ENCODE measurements around the gene ONECUT3. TPM values are rescaled to one million over a fixed set of nuclear protein-coding genes. Genes with fewer than 3 reads are reported as not detected.

ONECUT3 gene
- total RNA-seq, 5 donors from 2014 or later (not counting 1 experiment from before 2014, with no cell fraction given): 0.03 TPM; not detected in 3

GRCh38 chr19:1822210-1822609 is 68.9 kb downstream of the ONECUT3 start:
- CTCF ChIA-PET: no interaction called here
- H3K4me3 ChIP-seq (ENCODE audit: control insufficient read depth in 1 of 2, extremely low read depth in 1 of 2, low read length in 1 of 2): no peak overlapping the region
- POLR2A ChIA-PET: no interaction called here
- H3K4me3 Mint-ChIP-seq: no peak overlapping the region
- H3K27ac Mint-ChIP-seq: peak overlapping the region in 1 of 2 donors; percentile 55
- 98% methylated on average over 15 of the region's 19 CpGs for WGBS (ENCODE audit: insufficient coverage)
- H3K36me3 Mint-ChIP-seq: peaks cover 26% of the 10 kb centered on the region
- peaks cover 34 to 70% of the 10 kb centered on the region in 2 donors for H3K36me3 ChIP-seq (ENCODE audit: control insufficient read depth in 2 of 2, extremely low read depth in 1 of 2, insufficient read depth in 1 of 2, low read length in 1 of 2)
- peaks cover 0 to 13% of the 10 kb centered on the region in 2 experiments for H3K4me1 ChIP-seq (ENCODE audit: control insufficient read depth in 1 of 2, extremely low read depth in 1 of 2, insufficient read depth in 2 of 2, low read length in 2 of 2)
- ATAC-seq (replicated peaks in 1 of 4) (no peak), DNase-seq (no peak)
- no peaks in the 10 kb centered on the region for H3K27me3 ChIP-seq (replicated peaks in 1 of 2; ENCODE audit: control insufficient read depth in 2 of 2, extremely low read depth in 1 of 2, insufficient read depth in 2 of 2, low read length in 1 of 2)
- H3K9me3 ChIP-seq: no peaks in the 10 kb centered on the region
- peaks cover 4 to 7% (median 5%) of the 10 kb centered on the region in 3 donors for H3K4me1 Mint-ChIP-seq
- no peaks in the 10 kb centered on the region for H3K27me3 Mint-ChIP-seq
- no peaks in the 10 kb centered on the region for H3K9me3 Mint-ChIP-seq
- H3K27ac ChIP-seq (ENCODE audit: low read length): no peak overlapping the region

DNA sequence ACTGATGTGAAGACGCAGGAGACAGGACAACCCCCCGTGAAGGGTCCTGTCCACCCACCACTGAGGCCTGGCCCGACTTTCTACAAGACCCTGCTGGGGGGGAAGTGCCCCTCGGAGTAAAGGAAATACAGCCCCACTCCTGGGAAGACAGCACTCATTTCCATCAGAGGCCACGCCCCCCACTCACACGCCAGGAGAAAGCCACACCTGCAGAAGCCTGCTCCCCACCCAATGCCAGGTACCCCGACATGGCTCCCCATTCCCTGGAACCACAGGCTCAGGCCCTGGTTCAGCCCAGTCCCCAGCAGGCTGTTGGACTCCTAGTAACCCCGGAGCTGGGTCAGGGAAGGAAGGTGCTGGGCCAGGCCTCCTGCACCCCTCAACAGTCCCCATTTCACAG is 69.7 kb downstream of the ONECUT3 start:
- Mint-ChIP-seq H3K4me1 (peaks cover 4 to 7% (median 5%) of the 10 kb centered on the region in 3 donors), H3K27ac (no peak overlapping the region), H3K9me3 (no peaks in the 10 kb centered on the region), H3K36me3 (peaks cover 25% of the 10 kb centered on the region), H3K27me3 (no peaks in the 10 kb centered on the region), H3K4me3 (no peak overlapping the region)
- no peaks in the 10 kb centered on the region for H3K9me3 ChIP-seq
- CTCF ChIA-PET: interaction anchor here in 1 of 2 donors (1.1 kb wide), 1 partner anchor 10 kb away, joined by 4 read pairs; no protein-coding TSS in a partner anchor
- H3K4me1 ChIP-seq (ENCODE audit: control insufficient read depth in 1 of 2, extremely low read depth in 1 of 2, insufficient read depth in 2 of 2, low read length in 2 of 2): peaks cover 0 to 13% of the 10 kb centered on the region in 2 experiments
- ATAC-seq (replicated peaks in 1 of 4) (no peak), DNase-seq (no peak)
- no peak overlapping the region for H3K4me3 ChIP-seq (ENCODE audit: control insufficient read depth in 1 of 2, extremely low read depth in 1 of 2, low read length in 1 of 2)
- H3K36me3 ChIP-seq (ENCODE audit: control insufficient read depth in 2 of 2, extremely low read depth in 1 of 2, insufficient read depth in 1 of 2, low read length in 1 of 2): peaks cover 39 to 69% of the 10 kb centered on the region in 2 donors
- WGBS (ENCODE audit: insufficient coverage): 91% methylated on average over 7 of the region's 8 CpGs
- H3K27ac ChIP-seq (ENCODE audit: low read length): no peak overlapping the region
- no peaks in the 10 kb centered on the region for H3K27me3 ChIP-seq (replicated peaks in 1 of 2; ENCODE audit: control insufficient read depth in 2 of 2, extremely low read depth in 1 of 2, insufficient read depth in 2 of 2, low read length in 1 of 2)
- POLR2A ChIA-PET: no interaction called here

DNA sequence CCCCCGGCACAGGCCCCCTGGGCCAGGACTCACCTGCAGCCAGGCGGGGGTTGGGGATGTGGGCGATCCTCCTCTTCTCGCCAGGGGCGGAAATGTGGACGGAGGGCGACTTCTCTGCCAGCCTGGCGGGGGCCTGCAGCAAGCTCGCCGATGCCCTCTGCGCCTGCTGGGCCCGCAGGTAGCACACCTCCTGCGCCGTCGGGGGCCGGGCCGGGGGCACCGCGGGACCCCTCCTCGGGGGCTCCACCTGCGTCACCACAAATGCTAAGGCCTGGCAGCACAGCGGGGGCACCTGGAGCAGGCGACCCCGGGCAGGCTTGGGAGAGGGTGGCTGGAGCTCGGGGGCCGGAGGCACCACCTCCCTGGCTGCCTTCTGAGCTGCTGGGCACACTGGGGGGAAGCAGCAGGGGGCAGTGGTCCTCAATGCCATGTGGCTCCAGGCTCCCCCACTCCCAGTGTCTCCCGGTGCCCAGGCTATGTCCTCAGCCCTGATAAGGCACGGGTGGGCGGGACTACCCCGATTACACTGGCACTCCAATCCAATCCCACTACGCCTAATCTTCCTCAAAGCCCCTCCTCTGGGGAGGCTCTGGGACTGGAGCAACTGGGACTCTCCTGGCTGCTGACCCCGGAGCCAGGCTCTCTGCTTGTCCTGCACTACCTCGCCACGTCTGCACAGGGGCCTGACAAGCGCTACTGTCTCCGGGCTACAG is 70.4 kb downstream of the ONECUT3 start:
- 98% methylated on average over 23 of the region's 36 CpGs for WGBS (ENCODE audit: insufficient coverage)
- H3K9me3 Mint-ChIP-seq: no peaks in the 10 kb centered on the region
- Histone ChIP-seq H3K27me3 (replicated peaks in 1 of 2; ENCODE audit: control insufficient read depth in 2 of 2, extremely low read depth in 1 of 2, insufficient read depth in 2 of 2, low read length in 1 of 2) (no peaks in the 10 kb centered on the region), H3K9me3 (no peaks in the 10 kb centered on the region), H3K36me3 (ENCODE audit: control insufficient read depth in 2 of 2, extremely low read depth in 1 of 2, insufficient read depth in 1 of 2, low read length in 1 of 2) (peaks cover 35 to 66% of the 10 kb centered on the region in 2 donors), H3K4me3 (ENCODE audit: control insufficient read depth in 1 of 2, extremely low read depth in 1 of 2, low read length in 1 of 2) (no peak overlapping the region), H3K27ac (ENCODE audit: low read length) (no peak overlapping the region), H3K4me1 (ENCODE audit: control insufficient read depth in 1 of 2, extremely low read depth in 1 of 2, insufficient read depth in 2 of 2, low read length in 2 of 2) (peaks cover 0 to 13% of the 10 kb centered on the region in 2 experiments)
- H3K4me3 Mint-ChIP-seq: no peak overlapping the region
- no peak for ATAC-seq (replicated peaks in 1 of 4)
- H3K27ac Mint-ChIP-seq: no peak overlapping the region
- peaks cover 22% of the 10 kb centered on the region for H3K36me3 Mint-ChIP-seq
- no peaks in the 10 kb centered on the region for H3K27me3 Mint-ChIP-seq
- ChIA-PET CTCF (interaction anchor here in 1 of 2 donors (0.6 to 1.1 kb wide), 2 partner anchors 9 to 27 kb away, joined by 3 to 4 read pairs; no protein-coding TSS in a partner anchor), POLR2A (no interaction called here)
- DNase-seq: no peak
- peaks cover 4 to 7% (median 5%) of the 10 kb centered on the region in 3 donors for H3K4me1 Mint-ChIP-seq

DNA sequence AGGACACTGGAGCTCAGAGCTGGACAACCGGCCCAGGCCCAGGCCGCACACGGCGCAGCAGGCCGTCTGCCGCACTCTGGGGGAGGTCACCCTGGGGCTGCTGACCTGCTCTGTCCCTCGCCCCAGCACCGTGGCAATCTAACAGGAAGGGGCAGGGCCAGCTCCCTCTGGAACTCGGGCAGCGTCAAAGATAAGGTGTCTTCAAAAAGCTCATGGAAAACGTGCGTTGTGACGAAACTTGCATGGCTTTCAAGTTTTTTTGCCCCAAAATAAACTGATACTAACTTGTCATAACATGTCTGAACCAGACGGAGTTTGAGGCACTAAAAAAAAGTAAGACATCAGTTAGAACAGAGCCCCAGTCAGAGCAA is 70.9 kb downstream of the ONECUT3 start:
- Histone ChIP-seq H3K9me3 (no peaks in the 10 kb centered on the region), H3K27me3 (replicated peaks in 1 of 2; ENCODE audit: control insufficient read depth in 2 of 2, extremely low read depth in 1 of 2, insufficient read depth in 2 of 2, low read length in 1 of 2) (no peaks in the 10 kb centered on the region), H3K4me3 (ENCODE audit: control insufficient read depth in 1 of 2, extremely low read depth in 1 of 2, low read length in 1 of 2) (no peak overlapping the region), H3K4me1 (ENCODE audit: control insufficient read depth in 1 of 2, extremely low read depth in 1 of 2, insufficient read depth in 2 of 2, low read length in 2 of 2) (peaks cover 0 to 13% of the 10 kb centered on the region in 2 experiments), H3K36me3 (ENCODE audit: control insufficient read depth in 2 of 2, extremely low read depth in 1 of 2, insufficient read depth in 1 of 2, low read length in 1 of 2) (peaks cover 37 to 60% of the 10 kb centered on the region in 2 donors), H3K27ac (ENCODE audit: low read length) (no peak overlapping the region)
- H3K4me3 Mint-ChIP-seq: no peak overlapping the region
- no peaks in the 10 kb centered on the region for H3K9me3 Mint-ChIP-seq
- H3K27ac Mint-ChIP-seq: no peak overlapping the region
- H3K36me3 Mint-ChIP-seq: peaks cover 22% of the 10 kb centered on the region
- 92% methylated on average over 14 of the region's 14 CpGs for WGBS (ENCODE audit: insufficient coverage)
- ATAC-seq (replicated peaks in 1 of 4): no peak
- peaks cover 4 to 7% (median 5%) of the 10 kb centered on the region in 3 donors for H3K4me1 Mint-ChIP-seq
- ChIA-PET POLR2A (no interaction called here), CTCF (no interaction called here)
- no peaks in the 10 kb centered on the region for H3K27me3 Mint-ChIP-seq
- DNase-seq: no peak

DNA sequence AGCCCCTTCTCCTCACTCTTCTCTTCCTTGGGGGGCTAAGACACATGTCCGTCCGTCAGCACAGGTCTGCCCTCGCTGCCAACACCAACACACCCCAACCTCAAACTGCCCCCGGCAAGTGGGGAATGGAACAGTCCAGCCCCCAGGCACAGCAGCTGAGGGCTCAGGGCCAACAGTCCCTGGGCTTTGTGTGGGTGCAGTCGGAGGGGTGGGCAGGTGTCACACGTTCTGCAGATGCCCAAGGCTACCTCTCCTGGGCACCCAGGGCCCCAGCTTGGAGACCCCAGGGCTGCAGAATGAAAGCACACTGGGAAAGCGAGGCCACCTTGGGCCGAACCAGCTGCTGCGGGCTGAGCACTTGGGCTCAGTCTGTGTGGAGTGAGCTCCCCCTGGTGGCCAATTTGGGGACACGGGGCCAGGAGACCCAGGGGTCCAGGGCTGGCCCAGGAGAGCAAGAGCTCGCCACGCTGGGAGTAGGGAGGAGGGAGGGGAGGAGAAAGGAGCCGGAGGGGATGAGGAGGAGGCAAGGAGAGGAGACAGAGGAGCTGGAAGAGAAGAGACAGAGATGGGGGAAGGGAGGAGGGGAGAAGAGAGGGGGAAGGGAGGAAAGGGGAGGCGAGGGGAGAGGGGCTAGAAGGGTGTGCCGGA is 72.7 kb downstream of the ONECUT3 start:
- ChIA-PET CTCF (interaction anchor here (0.6 to 1.5 kb wide), 8 partner anchors 29 to 559 kb away, joined by 3 to 11 read pairs (median 3); no protein-coding TSS in a partner anchor), POLR2A (no interaction called here)
- no peaks in the 10 kb centered on the region for H3K27me3 ChIP-seq (replicated peaks in 1 of 2; ENCODE audit: control insufficient read depth in 2 of 2, extremely low read depth in 1 of 2, insufficient read depth in 2 of 2, low read length in 1 of 2)
- WGBS (ENCODE audit: insufficient coverage): 47% methylated on average over 11 of the region's 15 CpGs
- Mint-ChIP-seq H3K9me3 (no peaks in the 10 kb centered on the region), H3K27me3 (no peaks in the 10 kb centered on the region), H3K27ac (no peak overlapping the region), H3K4me3 (no peak overlapping the region), H3K4me1 (peaks cover 5 to 9% (median 7%) of the 10 kb centered on the region in 3 donors), H3K36me3 (peaks cover 17% of the 10 kb centered on the region)
- H3K4me1 ChIP-seq (ENCODE audit: control insufficient read depth in 1 of 2, extremely low read depth in 1 of 2, insufficient read depth in 2 of 2, low read length in 2 of 2): peaks cover 0 to 13% of the 10 kb centered on the region in 2 experiments
- no peaks in the 10 kb centered on the region for H3K9me3 ChIP-seq
- peaks cover 28 to 51% of the 10 kb centered on the region in 2 donors for H3K36me3 ChIP-seq (ENCODE audit: control insufficient read depth in 2 of 2, extremely low read depth in 1 of 2, insufficient read depth in 1 of 2, low read length in 1 of 2)
- peak; percentile 73 to 81 (median 78) for ATAC-seq (replicated peaks in 1 of 4)
- H3K27ac ChIP-seq (ENCODE audit: low read length): no peak overlapping the region
- DNase-seq: peak; percentile 41 to 86 (median 73)
- no peak overlapping the region for H3K4me3 ChIP-seq (ENCODE audit: control insufficient read depth in 1 of 2, extremely low read depth in 1 of 2, low read length in 1 of 2)

GRCh38 chr19:1826557-1827521 is 73.5 kb downstream of the ONECUT3 start:
- POLR2A ChIA-PET: no interaction called here
- CTCF ChIA-PET: interaction anchor here (0.6 to 1.5 kb wide), 7 partner anchors 10 to 303 kb away, joined by 3 to 5 read pairs (median 3); no protein-coding TSS in a partner anchor
- ATAC-seq (replicated peaks in 1 of 4) (peak in 2 of 4 experiments; percentile 12 to 18), DNase-seq (no peak)
- 86% methylated on average over 50 of the region's 63 CpGs for WGBS (ENCODE audit: insufficient coverage)
- Histone ChIP-seq H3K4me3 (ENCODE audit: control insufficient read depth in 1 of 2, extremely low read depth in 1 of 2, low read length in 1 of 2) (no peak overlapping the region), H3K27ac (ENCODE audit: low read length) (no peak overlapping the region), H3K9me3 (no peaks in the 10 kb centered on the region), H3K36me3 (ENCODE audit: control insufficient read depth in 2 of 2, extremely low read depth in 1 of 2, insufficient read depth in 1 of 2, low read length in 1 of 2) (peaks cover 29 to 49% of the 10 kb centered on the region in 2 donors), H3K27me3 (replicated peaks in 1 of 2; ENCODE audit: control insufficient read depth in 2 of 2, extremely low read depth in 1 of 2, insufficient read depth in 2 of 2, low read length in 1 of 2) (no peaks in the 10 kb centered on the region), H3K4me1 (ENCODE audit: control insufficient read depth in 1 of 2, extremely low read depth in 1 of 2, insufficient read depth in 2 of 2, low read length in 2 of 2) (peaks cover 0 to 13% of the 10 kb centered on the region in 2 experiments)
- Mint-ChIP-seq H3K4me3 (no peak overlapping the region), H3K36me3 (peaks cover 13% of the 10 kb centered on the region), H3K4me1 (peaks cover 5 to 10% (median 7%) of the 10 kb centered on the region in 3 donors), H3K27me3 (no peaks in the 10 kb centered on the region), H3K27ac (no peak overlapping the region), H3K9me3 (no peaks in the 10 kb centered on the region)
